AG04450 (cell line): ENCODE results near the gene CHFR. TPM values are rescaled to one million over a fixed set of nuclear protein-coding genes. Genes with fewer than 3 reads are reported as not detected.
"Not testable (repeated sequence)": the region's sequence is repeated elsewhere in the genome, so short reads cannot be mapped to it uniquely, and the experiment has no call there.

Experiments
- CTCF ChIA-PET: fragments of 300-600, 350-600 bp; formaldehyde crosslinking; extraction: SDS; loops from one replicate; lab custom pipeline; 2022; ENCODE audit warnings: antibody characterized with exemption, inconsistent platforms; lab: Charles Lee
- POLR2A ChIA-PET: fragments of 350-600 bp; formaldehyde crosslinking; extraction: SDS; loops from one replicate; lab custom pipeline; 2021; ENCODE audit warnings: antibody characterized with exemption, inconsistent platforms; lab: Yijun Ruan, JAX
- DNase-seq: peaks from one replicate; pipeline ENCODE4 v3.0.0-alpha.2; 2011; ENCODE audit warnings: low read depth, low spot score
- H3K27ac ChIP-seq: one replicate; pipeline ENCODE4 v1.5.1; 2012; ENCODE audit warnings: low read depth, low read length, control low read depth
- H3K27me3 ChIP-seq: one replicate; pipeline ENCODE4 v1.6.0; 2012; ENCODE audit warnings: low read length; ENCODE audit not compliant: control insufficient read depth, insufficient read depth
- H3K4me3 ChIP-seq: 2 replicates; pipeline ENCODE4 v1.5.1; 2011; ENCODE audit warnings: mild to moderate bottlenecking, low read depth, low read length, control low read depth
- H3K9me3 ChIP-seq: 2 replicates; pipeline ENCODE4 v1.5.1; 2012; ENCODE audit warnings: low read length; ENCODE audit not compliant: control insufficient read depth, insufficient read depth
- CTCF ChIP-seq: IDR thresholded peaks from 2 replicates; pipeline ENCODE4 v1.5.1; 2011; ENCODE audit warnings: low read depth, low read length, control low read depth, inconsistent platforms
- polyA plus RNA-seq: library from polyadenylated mRNA; depleted of rRNA; stranded (reverse); fragments of >200 nt; gene quantifications from 2 replicates; pipeline ENCODE4 v1.2.3, GENCODE V29; 2011

The CHFR gene
- polyA plus RNA-seq, 1 experiment = 28.4 TPM

GRCh38 chr12:132847363-132848356 lies 39.7 kb downstream of the CHFR start:
- H3K27ac ChIP-seq = peak overlapping the region; percentile 31
- TF ChIP-seq CTCF = no peak
- CTCF ChIA-PET = interaction anchor here (0.5 kb wide), 1 partner anchor 18 kb away, joined by 5 read pairs; no protein-coding TSS in a partner anchor
- no peak for DNase-seq
- POLR2A ChIA-PET = interaction anchor here (1.0 kb wide), 1 partner anchor 9 kb away, joined by 3 read pairs; no protein-coding TSS in a partner anchor
- no peak overlapping the region for H3K4me3 ChIP-seq
- no peaks in the 10 kb centered on the region for H3K9me3 ChIP-seq
- no peaks in the 10 kb centered on the region for H3K27me3 ChIP-seq

GRCh38 chr12:132844681-132845080 lies 42.7 kb downstream of the CHFR start:
- DNase-seq, H3K9me3 ChIP-seq, H3K27ac ChIP-seq, H3K4me3 ChIP-seq, H3K27me3 ChIP-seq, CTCF ChIA-PET, POLR2A ChIA-PET: not testable (repeated sequence)

DNA sequence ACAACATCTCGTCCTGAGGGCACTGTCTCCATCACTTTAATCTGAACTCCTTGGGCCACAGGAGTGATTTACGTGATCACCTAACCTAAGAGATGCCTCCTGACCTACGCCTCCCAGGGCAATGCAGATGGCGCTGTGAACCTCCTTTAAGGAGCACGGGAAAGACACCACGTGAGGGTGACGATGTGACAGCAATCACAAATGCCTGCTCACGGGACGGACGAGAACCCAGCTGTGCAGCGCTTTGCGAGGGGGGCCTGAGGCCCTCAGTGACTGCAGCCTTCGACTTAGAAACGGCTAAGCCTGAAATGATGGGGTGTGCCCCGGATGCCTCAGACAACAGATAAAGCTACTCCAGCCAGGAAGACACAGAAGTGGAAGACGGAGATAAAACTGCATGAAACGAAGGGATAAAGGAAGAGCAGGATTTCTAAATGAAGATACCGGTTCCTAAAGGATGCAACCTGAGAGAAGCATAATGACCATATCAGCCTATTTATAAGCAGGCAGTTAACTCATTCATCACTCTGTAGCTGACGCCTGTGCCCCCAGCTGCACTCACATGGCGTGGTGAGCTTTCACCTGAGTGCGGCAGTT lies 44.9 kb downstream of the CHFR start:
- ChIA-PET POLR2A (interaction anchor here (0.7 kb wide), 1 partner anchor 8 kb away, joined by 3 read pairs; no protein-coding TSS in a partner anchor), CTCF (no interaction called here)
- Histone ChIP-seq H3K9me3 (no peaks in the 10 kb centered on the region), H3K27ac (no peak overlapping the region), H3K4me3 (no peak overlapping the region), H3K27me3 (no peaks in the 10 kb centered on the region)
- no peak for TF ChIP-seq CTCF
- no peak for DNase-seq

GRCh38 chr12:132841151-132841550 lies 46.3 kb downstream of the CHFR start:
- Histone ChIP-seq H3K4me3 (no peak overlapping the region), H3K27me3 (no peaks in the 10 kb centered on the region), H3K9me3 (no peaks in the 10 kb centered on the region), H3K27ac (no peak overlapping the region)
- ChIA-PET CTCF (no interaction called here), POLR2A (no interaction called here)
- TF ChIP-seq CTCF = no peak
- DNase-seq = no peak

- no peak for TF ChIP-seq CTCF
- Histone ChIP-seq H3K9me3 (no peaks in the 10 kb centered on the region), H3K27ac (no peak overlapping the region), H3K27me3 (no peaks in the 10 kb centered on the region), H3K4me3 (no peak overlapping the region)
- POLR2A ChIA-PET = no interaction called here
- CTCF ChIA-PET = no interaction called here
- no peak for DNase-seq
These were observed 46.9 kb downstream of the CHFR start for GRCh38 chr12:132840536-132840935.
